Femur (tissue), 1 donor: ENCODE measurements around the gene MAGI1.

Experiments used
- DNase-seq: peaks from one replicate; pipeline ENCODE4 v3.0.0-alpha.2; 2017

Gene MAGI1

GRCh38 chr3:65497846-65498245 lies 540.9 kb downstream of the MAGI1 start:
- no peak for DNase-seq

- no peak for DNase-seq
These were observed 541.5 kb downstream of the MAGI1 start for GRCh38 chr3:65497236-65497635.

- DNase-seq = no peak
These were observed 544.8 kb downstream of the MAGI1 start for GRCh38 chr3:65493938-65494337.

GRCh38 chr3:65493371-65493882 lies 545.3 kb downstream of the MAGI1 start:
- no peak for DNase-seq

- no peak for DNase-seq
These were observed 546.5 kb downstream of the MAGI1 start for GRCh38 chr3:65492249-65492648.

GRCh38 chr3:65490114-65490513 lies 548.6 kb downstream of the MAGI1 start:
- DNase-seq = no peak

- DNase-seq = no peak
These were observed 549.5 kb downstream of the MAGI1 start for GRCh38 chr3:65489253-65489652.

GRCh38 chr3:65485826-65486469 lies 552.8 kb downstream of the MAGI1 start:
- DNase-seq = no peak

GRCh38 chr3:65484964-65485363 lies 553.8 kb downstream of the MAGI1 start:
- no peak for DNase-seq

- peak; percentile 82 for DNase-seq
These were observed 555.2 kb downstream of the MAGI1 start for GRCh38 chr3:65483480-65483879.

- DNase-seq = no peak
These were observed 555.7 kb downstream of the MAGI1 start for GRCh38 chr3:65483011-65483410.

- no peak for DNase-seq
These were observed 557.6 kb downstream of the MAGI1 start for GRCh38 chr3:65481085-65481484.

GRCh38 chr3:65479990-65480389 lies 558.7 kb downstream of the MAGI1 start:
- no peak for DNase-seq

GRCh38 chr3:65478551-65479500 lies 559.9 kb downstream of the MAGI1 start:
- DNase-seq = no peak

- no peak for DNase-seq
These were observed 565.0 kb downstream of the MAGI1 start for GRCh38 chr3:65473736-65474135.

- no peak for DNase-seq
These were observed 566.2 kb downstream of the MAGI1 start for GRCh38 chr3:65472501-65472900.

- no peak for DNase-seq
These were observed 572.3 kb downstream of the MAGI1 start for GRCh38 chr3:65466300-65466988.

- no peak for DNase-seq
These were observed 588.8 kb downstream of the MAGI1 start for GRCh38 chr3:65449841-65450428.

- DNase-seq = no peak
These were observed 590.6 kb downstream of the MAGI1 start for GRCh38 chr3:65448120-65448519.

- DNase-seq = no peak
These were observed 593.0 kb downstream of the MAGI1 start for GRCh38 chr3:65445573-65446169.

- DNase-seq = no peak
These were observed 594.3 kb downstream of the MAGI1 start for GRCh38 chr3:65444447-65444815.

GRCh38 chr3:65443739-65444446 lies 594.8 kb downstream of the MAGI1 start:
- DNase-seq = no peak
